HUES48 (cell line): Measurements from ENCODE around the gene UGT2B17.
"Not testable (repeated sequence)": the region's sequence is repeated elsewhere in the genome, so short reads cannot be mapped to it uniquely, and the experiment has no call there.

Experiments used
- H3K27ac ChIP-seq: one replicate; pipeline ENCODE4 v1.7.0; 2013; ENCODE audit warnings: low read depth, low read length, inconsistent platforms
- H3K27me3 ChIP-seq: 2 replicates; pipeline ENCODE4 v1.6.1; 2013; ENCODE audit warnings: mild to moderate bottlenecking, low read length; ENCODE audit not compliant: control insufficient read depth, insufficient read depth
- H3K36me3 ChIP-seq: 2 replicates; pipeline ENCODE4 v1.6.1; 2013; ENCODE audit warnings: low read length; ENCODE audit not compliant: control insufficient read depth, insufficient read depth
- H3K4me1 ChIP-seq: 2 replicates; pipeline ENCODE4 v1.6.1; 2013; ENCODE audit warnings: mild to moderate bottlenecking, low read length; ENCODE audit not compliant: control insufficient read depth, insufficient read depth
- H3K4me3 ChIP-seq: 2 replicates; pipeline ENCODE4 v1.5.1; 2013; ENCODE audit warnings: mild to moderate bottlenecking, low read depth, low read length
- H3K9ac ChIP-seq: 2 replicates; pipeline ENCODE4 v1.6.1; 2013; ENCODE audit warnings: mild to moderate bottlenecking, low read depth, low read length, moderate library complexity
- H3K9me3 ChIP-seq: 2 replicates; pipeline ENCODE4 v1.6.1; 2013; ENCODE audit warnings: low read length; ENCODE audit not compliant: control insufficient read depth, insufficient read depth

UGT2B17 gene

DNA sequence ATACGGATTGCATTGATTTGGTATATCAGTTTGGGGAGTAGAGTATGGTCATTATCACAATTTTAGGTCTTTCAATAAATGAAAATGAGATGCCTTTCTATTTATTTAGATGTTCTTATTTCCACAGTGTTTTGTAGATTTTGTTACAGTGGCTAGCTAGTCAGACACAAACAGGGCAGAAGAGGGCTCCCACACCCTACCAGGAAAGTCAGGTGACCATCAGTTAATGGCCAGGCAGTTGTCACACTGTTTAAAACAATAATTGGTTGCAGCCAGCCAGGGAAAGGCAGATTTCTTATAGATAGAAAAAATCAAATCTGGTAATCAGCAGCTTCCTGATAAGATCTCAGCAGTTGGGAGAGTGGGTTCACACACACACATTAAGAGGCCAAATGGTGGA, 57.2 kb downstream of the UGT2B17 start:
- no peak overlapping the region for H3K9ac ChIP-seq
- no peak overlapping the region for H3K27ac ChIP-seq
- H3K4me3 ChIP-seq = no peak overlapping the region
- H3K36me3 ChIP-seq = no peaks in the 10 kb centered on the region
- no peaks in the 10 kb centered on the region for H3K9me3 ChIP-seq
- no peaks in the 10 kb centered on the region for H3K27me3 ChIP-seq
- H3K4me1 ChIP-seq = no peaks in the 10 kb centered on the region

GRCh38 chr4:68505452-68505851, 70.7 kb downstream of the UGT2B17 start:
- not testable (repeated sequence) for H3K36me3 ChIP-seq, H3K27me3 ChIP-seq, H3K4me1 ChIP-seq, H3K9ac ChIP-seq, H3K27ac ChIP-seq, H3K4me3 ChIP-seq, H3K9me3 ChIP-seq

- not testable (repeated sequence) for H3K4me1 ChIP-seq, H3K27me3 ChIP-seq, H3K4me3 ChIP-seq, H3K9me3 ChIP-seq, H3K27ac ChIP-seq, H3K9ac ChIP-seq, H3K36me3 ChIP-seq
Measured at GRCh38 chr4:68504836-68505235, 71.3 kb downstream of the UGT2B17 start.

DNA sequence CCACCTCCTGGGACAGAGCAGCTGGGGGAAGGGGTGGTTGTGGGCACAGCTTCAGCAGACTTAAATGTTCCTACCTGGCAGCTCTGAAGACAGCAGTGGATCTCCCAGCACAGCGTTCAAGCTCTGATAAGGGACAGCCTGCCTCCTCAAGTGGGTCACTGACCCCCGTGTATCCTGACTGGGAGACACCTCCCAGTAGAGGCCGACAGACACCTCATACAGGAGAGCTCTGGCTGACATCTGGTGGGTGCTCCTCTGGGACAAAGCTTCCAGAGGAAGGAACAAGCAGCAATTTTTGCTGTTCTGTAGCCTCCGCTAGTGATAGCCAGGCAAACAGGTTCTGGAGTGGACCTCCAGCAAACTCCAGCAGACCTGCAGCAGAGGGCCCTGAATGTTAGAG, 72.7 kb downstream of the UGT2B17 start:
- not testable (repeated sequence) for H3K27ac ChIP-seq, H3K4me1 ChIP-seq, H3K36me3 ChIP-seq

GRCh38 chr4:68499021-68499420, 77.1 kb downstream of the UGT2B17 start:
- no peak overlapping the region for H3K9ac ChIP-seq
- peaks cover 6% of the 10 kb centered on the region; the same call in 1 of the 2 replicates for H3K4me1 ChIP-seq

More for the DNA sequence above, 72.7 kb downstream of the UGT2B17 start:
- H3K4me3 ChIP-seq, H3K9ac ChIP-seq, H3K27me3 ChIP-seq, H3K9me3 ChIP-seq: not testable (repeated sequence)

DNA sequence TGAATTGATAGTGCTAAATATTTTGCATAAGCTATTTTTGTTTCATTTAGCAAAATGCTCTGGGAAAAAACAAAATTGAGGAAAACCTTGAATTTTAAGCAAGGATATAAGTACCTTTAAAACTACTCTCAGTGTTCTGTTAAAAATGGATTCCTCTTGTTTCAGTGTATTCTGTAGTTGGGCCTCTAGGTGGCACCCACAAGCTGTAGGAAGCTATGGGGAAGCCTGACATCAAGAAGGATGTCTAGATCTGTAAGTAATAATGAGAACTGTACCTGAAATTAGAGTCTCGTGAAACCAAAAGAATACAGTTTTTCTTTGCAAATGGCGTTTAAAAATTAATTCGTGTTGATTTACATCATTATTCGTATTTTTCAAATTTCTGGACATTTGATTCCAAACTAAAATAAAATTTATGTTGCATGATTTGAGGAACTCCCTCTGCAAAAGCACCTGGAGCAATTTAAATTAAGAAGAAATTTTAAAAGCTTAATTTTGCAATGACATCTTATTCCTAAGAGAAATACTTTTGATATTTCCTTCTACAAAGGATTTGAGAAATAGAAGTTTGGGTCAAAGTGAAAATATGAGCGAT, 77.6 kb downstream of the UGT2B17 start:
- Histone ChIP-seq H3K4me1 (peaks cover 6% of the 10 kb centered on the region; the same call in 1 of the 2 replicates), H3K9me3 (no peaks in the 10 kb centered on the region), H3K9ac (no peak overlapping the region), H3K4me3 (no peak overlapping the region), H3K27me3 (no peaks in the 10 kb centered on the region), H3K27ac (no peak overlapping the region), H3K36me3 (no peaks in the 10 kb centered on the region)

More at GRCh38 chr4:68499021-68499420, 77.1 kb downstream of the UGT2B17 start:
- H3K36me3 ChIP-seq = no peaks in the 10 kb centered on the region
- no peaks in the 10 kb centered on the region for H3K9me3 ChIP-seq
- no peak overlapping the region for H3K4me3 ChIP-seq
- no peak overlapping the region for H3K27ac ChIP-seq
- no peaks in the 10 kb centered on the region for H3K27me3 ChIP-seq

GRCh38 chr4:68494688-68495087, 81.4 kb downstream of the UGT2B17 start:
- peaks cover 6% of the 10 kb centered on the region; the same call in 1 of the 2 replicates for H3K4me1 ChIP-seq
- no peak overlapping the region for H3K4me3 ChIP-seq
- no peaks in the 10 kb centered on the region for H3K36me3 ChIP-seq
- H3K9me3 ChIP-seq = no peaks in the 10 kb centered on the region
- H3K9ac ChIP-seq = no peak overlapping the region
- no peak overlapping the region for H3K27ac ChIP-seq
- H3K27me3 ChIP-seq = no peaks in the 10 kb centered on the region

DNA sequence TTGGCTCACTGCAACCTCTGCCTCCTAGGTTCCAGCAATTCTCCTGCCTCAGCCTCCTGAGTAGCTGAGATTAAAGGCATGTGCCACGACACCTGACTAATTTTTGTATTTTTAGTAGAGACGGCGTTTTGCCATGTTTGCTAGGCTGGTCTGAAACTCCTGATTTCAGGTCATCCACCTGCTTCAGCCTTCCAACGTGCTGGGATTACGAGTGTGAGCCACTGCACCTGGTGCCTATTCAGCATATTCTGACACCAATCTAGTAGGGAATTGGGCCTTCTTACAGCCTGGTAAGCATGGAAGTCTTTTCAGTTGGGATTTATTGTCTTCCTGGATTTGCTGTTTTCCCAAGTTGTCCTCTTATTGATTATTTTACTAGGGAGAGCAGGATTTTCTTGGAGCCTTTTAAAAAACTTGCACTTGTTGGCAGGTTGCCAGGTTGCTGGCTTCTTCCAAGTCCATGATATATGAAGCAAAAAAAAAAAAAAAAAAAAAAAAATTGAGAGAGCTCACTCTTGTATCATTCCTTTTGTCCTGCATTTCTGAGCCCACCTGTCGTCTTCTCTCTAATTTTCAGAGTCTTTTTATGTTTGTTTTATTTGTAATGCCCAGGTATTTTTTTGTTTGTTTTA, 85.2 kb downstream of the UGT2B17 start:
- Histone ChIP-seq H3K4me3 (no peak overlapping the region), H3K27me3 (no peaks in the 10 kb centered on the region), H3K4me1 (no peaks in the 10 kb centered on the region), H3K9me3 (no peaks in the 10 kb centered on the region), H3K27ac (no peak overlapping the region), H3K36me3 (no peaks in the 10 kb centered on the region), H3K9ac (no peak overlapping the region)

DNA sequence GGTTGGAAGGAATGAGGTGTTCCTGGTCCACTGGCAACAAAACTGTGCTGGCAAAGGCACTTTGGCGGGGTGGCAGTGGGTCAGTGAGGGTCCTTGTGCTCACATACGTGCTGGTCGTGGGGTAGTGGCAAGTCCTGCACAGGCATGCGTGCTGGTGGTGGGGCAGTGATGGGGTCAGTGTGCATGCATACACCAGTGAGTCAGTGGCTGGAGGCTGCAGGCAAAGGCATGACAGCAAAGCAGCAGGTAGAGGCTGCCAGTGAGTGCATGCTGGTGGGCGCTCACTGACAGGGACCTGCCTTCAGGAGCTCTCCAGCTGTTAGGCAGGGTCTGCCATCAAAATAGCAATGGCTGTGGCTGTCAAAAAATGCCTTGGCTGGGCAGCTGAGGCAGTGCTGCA, 86.8 kb downstream of the UGT2B17 start:
- Histone ChIP-seq H3K36me3 (no peaks in the 10 kb centered on the region), H3K27me3 (no peaks in the 10 kb centered on the region), H3K4me1 (no peaks in the 10 kb centered on the region), H3K9ac (no peak overlapping the region), H3K27ac (no peak overlapping the region), H3K9me3 (no peaks in the 10 kb centered on the region), H3K4me3 (no peak overlapping the region)
